ENCODE results near the gene TMPO. TPM values are rescaled to one million over a fixed set of nuclear protein-coding genes. Genes with fewer than 3 reads are reported as not detected.
"Not testable (repeated sequence)": the region's sequence is repeated elsewhere in the genome, so short reads cannot be mapped to it uniquely, and the experiment has no call there.

The TMPO gene
- total RNA-seq, 1 experiment from 2014 or later: 62.5 TPM

DNA sequence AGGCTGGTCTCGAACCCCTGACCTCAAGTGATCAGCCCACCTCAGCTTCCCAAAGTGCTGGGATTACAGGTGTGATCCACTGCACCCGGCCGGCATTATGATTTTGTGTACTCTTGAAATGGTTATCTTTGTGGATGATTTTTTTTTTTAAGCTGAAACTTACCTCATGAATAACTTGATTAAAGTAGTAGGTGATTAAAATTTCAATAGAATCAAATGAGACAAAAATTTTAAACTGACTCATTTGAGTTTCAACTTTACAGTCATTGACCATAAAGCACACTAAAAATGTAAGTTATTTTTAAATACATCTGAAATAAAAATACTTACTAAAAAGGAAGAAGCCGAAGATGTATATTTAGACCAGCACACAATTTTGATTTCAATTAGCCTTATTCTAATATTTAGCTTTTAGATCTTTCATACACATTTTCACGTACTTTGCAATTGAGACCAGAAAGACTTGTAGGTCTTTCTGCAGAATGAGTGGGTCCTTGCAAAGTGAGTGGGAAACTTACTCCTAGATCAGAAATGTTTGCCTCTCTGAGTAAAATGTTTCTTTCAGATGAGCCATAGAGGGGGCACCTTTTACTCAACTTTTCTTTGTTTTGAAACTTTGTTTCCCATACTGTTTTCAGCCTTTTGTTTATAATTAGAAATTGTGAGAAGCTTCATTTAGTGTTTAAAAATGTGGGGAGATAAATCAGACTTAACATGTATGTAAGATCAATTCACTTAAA, 34.2 kb downstream of the TMPO start:
- no peaks in the 10 kb centered on the region for H3K27me3 Mint-ChIP-seq (ENCODE audit: insufficient read depth, unreplicated experiment)
- TF ChIP-seq, protein P1, sequence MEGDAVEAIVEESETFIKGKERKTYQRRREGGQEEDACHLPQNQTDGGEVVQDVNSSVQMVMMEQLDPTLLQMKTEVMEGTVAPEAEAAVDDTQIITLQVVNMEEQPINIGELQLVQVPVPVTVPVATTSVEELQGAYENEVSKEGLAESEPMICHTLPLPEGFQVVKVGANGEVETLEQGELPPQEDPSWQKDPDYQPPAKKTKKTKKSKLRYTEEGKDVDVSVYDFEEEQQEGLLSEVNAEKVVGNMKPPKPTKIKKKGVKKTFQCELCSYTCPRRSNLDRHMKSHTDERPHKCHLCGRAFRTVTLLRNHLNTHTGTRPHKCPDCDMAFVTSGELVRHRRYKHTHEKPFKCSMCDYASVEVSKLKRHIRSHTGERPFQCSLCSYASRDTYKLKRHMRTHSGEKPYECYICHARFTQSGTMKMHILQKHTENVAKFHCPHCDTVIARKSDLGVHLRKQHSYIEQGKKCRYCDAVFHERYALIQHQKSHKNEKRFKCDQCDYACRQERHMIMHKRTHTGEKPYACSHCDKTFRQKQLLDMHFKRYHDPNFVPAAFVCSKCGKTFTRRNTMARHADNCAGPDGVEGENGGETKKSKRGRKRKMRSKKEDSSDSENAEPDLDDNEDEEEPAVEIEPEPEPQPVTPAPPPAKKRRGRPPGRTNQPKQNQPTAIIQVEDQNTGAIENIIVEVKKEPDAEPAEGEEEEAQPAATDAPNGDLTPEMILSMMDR (IDR thresholded peaks at IDR 0.05; ENCODE audit: unreplicated experiment): no peak
- no peak for DNase-seq (ENCODE audit: unreplicated experiment)
- POLR2A ChIA-PET: interaction anchor here (0.6 to 1.4 kb wide), 2 partner anchors 9 to 45 kb away, joined by 3 to 4 read pairs; no protein-coding TSS in a partner anchor
- intact Hi-C loops (cut with micrococcal nuclease): no loop called here
- H3K27ac Mint-ChIP-seq (ENCODE audit: low read depth, unreplicated experiment): no peak overlapping the region
- peaks cover 54% of the 10 kb centered on the region for H3K36me3 Mint-ChIP-seq (ENCODE audit: insufficient read depth, unreplicated experiment)
- H3K4me1 Mint-ChIP-seq (ENCODE audit: insufficient read depth, unreplicated experiment): no peaks in the 10 kb centered on the region
- BruUV-seq (replicated peaks): TSS peak; percentile 26
- no peaks in the 10 kb centered on the region for H3K9me3 Mint-ChIP-seq (ENCODE audit: unreplicated experiment)
- no peak overlapping the region for H3K4me3 Mint-ChIP-seq (ENCODE audit: unreplicated experiment)
- CTCF ChIA-PET: no interaction called here

DNA sequence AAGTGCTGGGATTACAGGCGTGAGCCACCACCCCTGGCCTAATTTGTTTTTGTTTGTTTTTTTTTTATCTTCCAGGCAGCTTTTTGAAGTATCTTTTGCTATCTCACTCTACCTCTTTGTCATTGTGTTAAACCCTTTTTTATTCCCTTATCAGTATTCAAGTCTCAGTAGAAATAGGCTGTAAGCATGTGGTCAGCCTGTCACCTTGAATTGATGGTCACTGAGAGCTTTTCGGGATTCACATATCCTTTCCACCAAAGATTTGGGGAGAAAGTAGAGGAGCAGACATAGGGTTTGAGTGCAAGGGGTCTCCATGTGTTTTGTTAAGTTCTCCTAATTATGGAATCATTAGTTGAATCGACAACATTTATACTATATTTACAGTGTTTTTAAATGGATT, 36.4 kb downstream of the TMPO start:
- intact Hi-C loops (cut with micrococcal nuclease): no loop called here
- no peaks in the 10 kb centered on the region for H3K4me1 Mint-ChIP-seq (ENCODE audit: insufficient read depth, unreplicated experiment)
- ChIA-PET CTCF (interaction anchor here (3.7 kb wide), 1 partner anchor 14 kb away, joined by 22 read pairs; no protein-coding TSS in a partner anchor), POLR2A (no interaction called here)
- no peak overlapping the region for H3K4me3 Mint-ChIP-seq (ENCODE audit: unreplicated experiment)
- DNase-seq (ENCODE audit: unreplicated experiment): no peak
- TF ChIP-seq, protein P1 (IDR thresholded peaks at IDR 0.05; ENCODE audit: unreplicated experiment): no peak
- H3K27ac Mint-ChIP-seq (ENCODE audit: low read depth, unreplicated experiment): no peak overlapping the region
- H3K9me3 Mint-ChIP-seq (ENCODE audit: unreplicated experiment): no peaks in the 10 kb centered on the region
- no peaks in the 10 kb centered on the region for H3K27me3 Mint-ChIP-seq (ENCODE audit: insufficient read depth, unreplicated experiment)
- H3K36me3 Mint-ChIP-seq (ENCODE audit: insufficient read depth, unreplicated experiment): peaks cover 46% of the 10 kb centered on the region
- BruUV-seq (replicated peaks): no TSS peak

- intact Hi-C loops (cut with micrococcal nuclease); H3K36me3 Mint-ChIP-seq (ENCODE audit: insufficient read depth, unreplicated experiment): not testable (repeated sequence)
Observed at GRCh38 chr12:98558097-98558496, 42.7 kb downstream of the TMPO start.

GRCh38 chr12:98559666-98560065, 44.3 kb downstream of the TMPO start:
- H3K4me3 Mint-ChIP-seq (ENCODE audit: unreplicated experiment): no peak overlapping the region
- DNase-seq (ENCODE audit: unreplicated experiment): no peak
- H3K4me1 Mint-ChIP-seq (ENCODE audit: insufficient read depth, unreplicated experiment): no peaks in the 10 kb centered on the region
- H3K36me3 Mint-ChIP-seq (ENCODE audit: insufficient read depth, unreplicated experiment): no peaks in the 10 kb centered on the region
- H3K27me3 Mint-ChIP-seq (ENCODE audit: insufficient read depth, unreplicated experiment): no peaks in the 10 kb centered on the region
- no peak overlapping the region for H3K27ac Mint-ChIP-seq (ENCODE audit: low read depth, unreplicated experiment)
- CTCF ChIA-PET: no interaction called here
- intact Hi-C loops (cut with micrococcal nuclease): no loop called here
- TF ChIP-seq, protein P1 (IDR thresholded peaks at IDR 0.05; ENCODE audit: unreplicated experiment): no peak
- POLR2A ChIA-PET: interaction anchor here (0.6 kb wide), 1 partner anchor 556 kb away, joined by 3 read pairs; no protein-coding TSS in a partner anchor
- H3K9me3 Mint-ChIP-seq (ENCODE audit: unreplicated experiment): no peaks in the 10 kb centered on the region
- no TSS peak for BruUV-seq (replicated peaks)

More at GRCh38 chr12:98558097-98558496, 42.7 kb downstream of the TMPO start:
- H3K4me3 Mint-ChIP-seq (ENCODE audit: unreplicated experiment); H3K27ac Mint-ChIP-seq (ENCODE audit: low read depth, unreplicated experiment); H3K4me1 Mint-ChIP-seq (ENCODE audit: insufficient read depth, unreplicated experiment); H3K27me3 Mint-ChIP-seq (ENCODE audit: insufficient read depth, unreplicated experiment); DNase-seq (ENCODE audit: unreplicated experiment); BruUV-seq (replicated peaks); H3K9me3 Mint-ChIP-seq (ENCODE audit: unreplicated experiment): not testable (repeated sequence)
- ChIA-PET POLR2A (interaction anchor here (0.7 kb wide), 1 partner anchor 8 kb away, joined by 3 read pairs; no protein-coding TSS in a partner anchor), CTCF (interaction anchor here (0.7 kb wide), 1 partner anchor 9 kb away, joined by 3 read pairs; no protein-coding TSS in a partner anchor)
